ENCODE measurements around the gene SCMH1. TPM values are rescaled to one million over a fixed set of nuclear protein-coding genes. Genes with fewer than 3 reads are reported as not detected.

SCMH1 gene
- total RNA-seq, 1 donor from 2014 or later, result 8.2 TPM

GRCh38 chr1:41005876-41006275, 236.2 kb downstream of the SCMH1 start:
- DNase-seq (ENCODE audit: low read depth in 2 of 2), result no peak

DNA sequence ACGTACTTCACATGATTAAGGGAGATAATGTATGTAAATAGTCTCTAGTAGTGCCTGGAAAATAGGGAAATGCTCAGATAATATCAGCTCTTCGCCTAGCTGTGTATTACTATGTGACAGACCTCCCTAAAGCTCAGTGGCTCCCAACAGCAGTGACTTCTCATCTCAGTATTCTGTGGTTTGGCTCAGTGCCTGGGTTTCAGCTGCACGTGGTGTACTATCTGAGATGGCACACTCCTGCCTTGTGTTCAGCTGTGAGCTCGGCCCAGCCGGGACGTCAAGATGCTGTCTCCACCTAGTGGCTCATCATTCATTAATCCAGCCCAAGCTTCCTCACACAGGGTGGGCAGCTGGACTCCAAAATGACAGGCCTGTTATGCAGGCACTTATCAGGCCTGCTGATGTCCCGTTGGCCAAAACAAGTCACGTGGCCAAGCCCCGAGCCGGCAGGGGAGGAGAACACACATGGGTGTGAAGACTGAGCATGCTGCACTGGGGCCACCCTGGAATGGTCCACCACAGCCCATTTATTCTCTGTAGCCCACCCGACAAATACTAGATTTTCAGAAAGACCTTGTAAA, 238.4 kb downstream of the SCMH1 start:
- DNase-seq (ENCODE audit: low read depth in 2 of 2), result peak; percentile 88 to 96

GRCh38 chr1:41003127-41003639, 238.9 kb downstream of the SCMH1 start:
- DNase-seq (ENCODE audit: low read depth in 2 of 2), result no peak

DNA sequence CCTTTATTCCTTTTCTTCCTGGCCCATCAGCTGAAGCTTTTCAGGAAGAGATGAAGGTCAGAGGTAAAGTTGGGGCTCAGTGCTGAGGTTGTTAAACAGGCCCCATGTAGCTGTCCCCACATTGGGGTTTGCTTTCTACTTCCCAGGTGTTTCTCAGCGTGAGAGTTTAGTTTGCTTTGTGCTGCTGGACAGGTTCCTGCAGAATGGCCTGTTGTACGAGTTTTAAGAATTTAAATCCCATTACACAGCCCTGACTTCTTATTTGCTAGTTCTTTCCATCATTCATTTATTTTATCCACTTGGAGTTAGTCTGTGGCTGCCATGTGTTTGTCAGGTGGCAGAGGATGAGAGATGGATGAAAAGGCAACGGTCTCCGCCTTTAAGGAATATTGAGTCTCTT, 243.4 kb downstream of the SCMH1 start:
- DNase-seq (ENCODE audit: low read depth in 2 of 2), result no peak

- no peak for DNase-seq (ENCODE audit: low read depth in 2 of 2)
Observed at GRCh38 chr1:40997096-40997495, 245.0 kb downstream of the SCMH1 start.

DNA sequence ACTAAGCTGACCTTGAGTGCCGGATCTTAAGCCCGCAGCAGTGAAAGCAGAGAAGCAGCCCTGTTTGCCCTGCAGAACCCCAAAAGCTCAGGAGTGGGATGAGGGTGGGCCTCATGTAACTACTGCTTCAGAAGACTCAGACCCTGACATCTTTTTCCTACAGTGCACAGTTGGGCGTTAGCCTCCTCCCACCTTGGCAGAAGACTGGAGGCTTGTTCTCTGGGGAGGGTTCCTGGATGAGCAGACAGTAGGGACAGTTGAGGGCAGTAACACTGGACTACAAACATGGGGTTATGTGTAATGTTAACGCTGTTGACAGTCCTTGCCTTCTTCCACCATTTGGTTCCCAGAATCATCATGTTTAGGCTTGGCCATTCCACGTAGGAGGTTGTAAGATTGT, 253.0 kb downstream of the SCMH1 start:
- no peak for DNase-seq (ENCODE audit: low read depth in 2 of 2)

GRCh38 chr1:40988280-40988679, 253.8 kb downstream of the SCMH1 start:
- no peak for DNase-seq (ENCODE audit: low read depth in 2 of 2)

- no peak for DNase-seq (ENCODE audit: low read depth in 2 of 2)
Observed at GRCh38 chr1:40987439-40988276, 254.4 kb downstream of the SCMH1 start.

DNA sequence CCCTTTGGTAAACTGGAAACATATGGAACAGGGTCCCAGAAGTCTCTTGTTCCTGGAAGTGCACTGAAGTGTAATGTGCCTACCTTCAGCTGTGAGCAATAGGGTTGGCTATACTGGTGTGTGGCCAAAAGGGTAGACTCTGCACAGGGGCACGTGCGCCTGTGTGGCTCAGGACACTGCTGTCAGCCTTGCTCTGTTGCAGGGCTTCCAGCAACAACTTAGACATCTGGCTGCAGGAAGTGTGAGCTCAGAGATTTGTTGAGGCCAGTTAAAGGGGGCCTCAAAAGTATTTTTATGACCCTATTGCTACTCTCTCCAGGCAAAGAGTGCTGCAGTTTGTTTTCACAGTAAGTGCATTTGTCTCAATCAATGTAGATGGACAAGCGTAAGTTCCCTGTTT, 255.2 kb downstream of the SCMH1 start:
- DNase-seq (ENCODE audit: low read depth in 2 of 2), result peak in 1 of 2 donors; percentile 23

DNA sequence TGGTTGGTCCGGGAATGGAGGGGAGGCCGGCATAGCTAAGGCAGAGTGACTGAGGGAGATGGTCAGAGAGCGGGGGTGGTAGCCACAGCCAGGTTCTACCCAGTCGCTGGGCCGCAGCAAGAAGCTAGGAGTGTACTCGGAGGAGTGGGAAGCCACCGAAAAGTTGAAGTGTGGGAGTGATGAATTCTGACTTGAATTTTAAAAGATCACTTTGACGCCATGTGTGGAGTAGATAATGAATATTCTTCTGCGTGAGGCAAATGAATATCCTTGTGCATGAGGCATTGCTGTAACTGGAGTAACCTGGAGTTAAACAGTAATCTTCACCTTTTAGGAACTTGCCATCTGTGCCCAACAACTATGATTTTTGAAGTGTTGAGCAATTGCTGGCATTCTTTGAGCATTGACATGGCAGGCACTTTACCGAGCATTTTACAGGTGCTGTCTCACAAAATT, 255.8 kb downstream of the SCMH1 start:
- no peak for DNase-seq (ENCODE audit: low read depth in 2 of 2)

DNA sequence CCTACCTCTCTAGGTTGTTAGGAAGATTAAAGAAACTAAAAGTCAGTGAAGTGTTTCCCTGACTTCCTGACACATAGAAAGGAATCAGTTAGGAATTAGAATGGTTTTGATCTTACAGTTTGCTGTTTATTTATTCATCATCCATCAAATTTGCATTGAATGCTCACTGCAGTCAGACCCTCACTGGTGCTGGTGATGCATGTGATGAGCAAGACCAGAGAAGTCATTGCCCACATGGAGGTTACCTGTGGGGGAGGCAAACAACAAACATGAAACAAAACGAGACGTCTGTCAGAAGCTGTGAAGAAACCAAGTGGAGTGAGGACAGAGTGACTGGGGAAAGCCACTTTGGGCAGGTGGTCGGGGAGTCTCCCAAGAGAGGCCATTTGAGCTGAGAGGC, 256.2 kb downstream of the SCMH1 start:
- DNase-seq (ENCODE audit: low read depth in 2 of 2), result no peak

DNA sequence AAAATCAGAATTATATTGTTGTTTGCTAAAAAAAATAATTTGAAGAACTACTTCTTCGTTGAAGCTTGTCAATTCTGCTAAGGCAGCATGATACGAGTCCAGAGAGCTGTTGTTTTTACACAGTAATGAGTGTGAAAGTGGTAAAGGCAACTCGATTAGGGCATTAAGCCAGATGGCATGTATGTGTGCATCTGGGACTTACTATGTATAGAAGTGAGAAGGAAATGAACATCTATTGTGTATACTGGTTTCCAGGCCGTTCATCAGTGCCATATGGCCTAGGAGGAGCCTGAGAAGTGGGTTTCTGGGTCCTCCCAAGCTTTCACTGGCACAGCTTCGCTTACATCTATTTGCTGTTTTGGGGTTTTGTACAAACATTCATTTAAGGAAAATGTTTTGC, 256.9 kb downstream of the SCMH1 start:
- DNase-seq (ENCODE audit: low read depth in 2 of 2), result peak in 1 of 2 donors; percentile 9

DNA sequence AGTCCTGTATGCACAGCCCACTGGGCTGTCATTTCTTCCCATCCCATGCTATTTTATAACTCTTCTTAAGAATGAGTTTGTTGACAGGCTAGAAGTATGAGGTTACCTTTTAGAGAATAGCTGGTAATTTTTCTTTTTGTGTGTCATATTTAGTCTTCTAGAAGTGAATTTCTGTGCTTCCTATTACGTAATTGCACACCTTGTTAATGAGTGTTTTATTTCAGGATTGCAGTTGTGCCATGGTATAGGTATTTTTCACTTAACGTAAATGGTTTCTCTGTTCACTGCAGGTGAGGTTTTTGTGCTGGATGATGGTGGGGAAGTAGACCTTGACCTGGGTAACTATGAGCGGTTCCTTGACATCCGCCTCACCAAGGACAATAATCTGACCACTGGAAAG, 257.6 kb downstream of the SCMH1 start:
- DNase-seq (ENCODE audit: low read depth in 2 of 2), result no peak

DNA sequence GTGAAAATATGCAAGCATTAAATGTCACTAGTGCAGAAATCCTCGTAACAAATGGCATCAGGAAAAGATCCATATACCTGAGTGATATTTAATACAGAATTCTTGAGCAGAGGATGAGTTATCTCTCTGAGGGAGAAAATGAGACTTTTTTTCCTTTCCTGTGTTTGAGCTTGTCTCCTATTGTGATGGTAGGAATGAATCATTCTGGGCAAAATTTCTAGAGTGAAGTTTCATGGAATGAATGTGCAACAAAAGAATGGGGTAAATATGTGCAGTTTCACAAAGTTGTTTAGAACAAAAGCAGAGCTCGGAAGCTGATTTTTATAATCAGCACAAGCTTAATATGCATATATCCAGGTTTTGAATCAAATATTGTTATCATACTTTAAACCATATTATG, 258.0 kb downstream of the SCMH1 start:
- peak; percentile 71 to 72 for DNase-seq (ENCODE audit: low read depth in 2 of 2)

GRCh38 chr1:40983286-40983685, 258.8 kb downstream of the SCMH1 start:
- no peak for DNase-seq (ENCODE audit: low read depth in 2 of 2)

- DNase-seq (ENCODE audit: low read depth in 2 of 2), result no peak
Observed at GRCh38 chr1:40982721-40983120, 259.4 kb downstream of the SCMH1 start.

DNA sequence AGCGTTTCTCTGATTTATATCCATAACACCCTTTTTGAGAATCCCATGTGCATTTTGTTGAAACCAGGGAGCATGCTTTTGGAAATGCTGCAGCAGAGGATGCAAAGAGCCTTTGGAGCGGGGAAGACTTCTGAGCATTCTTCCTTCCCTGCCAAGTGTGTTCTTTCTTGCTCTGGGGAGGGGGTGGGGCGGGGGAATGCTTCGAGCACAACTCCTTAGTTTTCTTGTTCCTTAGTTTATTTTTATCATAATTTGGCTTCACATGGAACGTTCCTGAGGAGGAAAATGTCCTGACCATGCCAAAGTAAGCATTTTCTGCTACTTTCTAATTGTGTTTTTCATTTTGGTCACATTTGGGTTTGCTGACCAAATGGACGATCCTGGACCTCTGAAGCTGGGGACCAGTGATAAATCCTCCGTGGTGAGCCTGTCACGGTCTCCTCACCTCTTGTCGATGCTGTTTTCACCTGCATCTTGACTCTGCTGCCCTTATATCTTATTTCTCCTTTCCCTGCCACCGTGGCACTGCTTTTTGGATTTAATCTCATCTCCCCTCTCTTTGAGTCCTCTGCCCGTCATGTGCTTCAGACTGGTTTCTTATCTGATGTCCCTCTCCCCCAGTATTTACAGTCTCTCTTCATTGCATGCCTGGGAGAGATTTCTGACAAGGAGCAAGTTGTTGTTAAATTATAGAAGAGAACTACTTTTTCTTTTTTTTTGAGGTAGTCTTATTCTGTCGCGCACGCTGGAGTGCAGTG, 260.2 kb downstream of the SCMH1 start:
- DNase-seq (ENCODE audit: low read depth in 2 of 2), result no peak

- DNase-seq (ENCODE audit: low read depth in 2 of 2), result peak in 1 of 2 donors; percentile 59
Observed at GRCh38 chr1:40980453-40981121, 261.5 kb downstream of the SCMH1 start.

DNA sequence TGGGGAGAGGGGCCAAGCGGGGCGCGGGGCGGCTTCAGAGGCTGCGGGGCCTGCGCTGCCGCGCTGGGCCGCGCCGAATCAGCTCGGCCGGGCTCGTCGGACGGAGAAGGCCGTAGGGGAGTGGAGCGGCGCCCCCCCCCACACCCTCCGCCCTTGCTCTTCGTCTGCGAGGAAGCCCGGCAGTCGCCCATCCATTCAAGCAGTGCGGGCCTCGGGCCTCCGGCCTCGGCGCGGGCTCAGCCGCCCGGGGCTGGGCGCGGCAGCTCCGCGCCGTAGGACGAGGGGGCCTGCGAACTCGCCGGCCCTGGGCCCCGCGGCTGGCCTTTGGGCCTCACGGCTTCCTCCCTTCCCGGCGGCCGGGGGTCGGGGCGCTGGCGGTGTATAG, 262.0 kb downstream of the SCMH1 start:
- DNase-seq (ENCODE audit: low read depth in 2 of 2), result no peak

- peak; percentile 85 to 94 for DNase-seq (ENCODE audit: low read depth in 2 of 2)
Observed at GRCh38 chr1:40979241-40980067, 262.7 kb downstream of the SCMH1 start, which contains the start of gene CTPS1. Gene CTPS1 (plus strand): TSS chr1:40979696. CDS start chr1:40983291, 3,595 bp downstream.

GRCh38 chr1:40978886-40979240, 263.2 kb downstream of the SCMH1 start:
- DNase-seq (ENCODE audit: low read depth in 2 of 2), result no peak

Data from dermis microvascular lymphatic vessel endothelial cell (primary cell).